Naive thymus-derived CD4-positive, alpha-beta T cell (primary cell): Measurements from ENCODE around the gene GCLC. TPM values are rescaled to one million over a fixed set of nuclear protein-coding genes. Genes with fewer than 3 reads are reported as not detected.

Experiments
- ATAC-seq: fragments of 150-1000 bp; cut with Tn5 transposase; 2 replicates; pipeline ENCODE4 v1.10.0; 2021; ENCODE audit warnings: mild to moderate bottlenecking, moderate library complexity
- CTCF ChIA-PET: fragments of 350-600 bp; sonication (Branson Sonifier 250); formaldehyde crosslinking; loops from one replicate; lab custom pipeline; 2021; ENCODE audit warnings: antibody characterized with exemption; lab: Charles Lee
- POLR2A ChIA-PET: fragments of 350-600 bp; sonication (Branson Sonifier 250); formaldehyde crosslinking; loops from one replicate; lab custom pipeline; 2021; ENCODE audit warnings: antibody characterized with exemption, inconsistent platforms; lab: Charles Lee
- DNase-seq, 9 donors: peaks; one replicate each; pipeline versions ENCODE4 v3.0.0 to v3.0.0-alpha.2; 2020 to 2022; ENCODE audit warnings: mixed read lengths in 1 of 9
- H3K27ac ChIP-seq: one replicate; pipeline ENCODE4 v1.7.0; 2013; ENCODE audit warnings: mild to moderate bottlenecking, low read depth, low read length, moderate library complexity
- H3K27me3 ChIP-seq, 2 donors: one replicate each; pipeline ENCODE4 v1.7.0; 2013; ENCODE audit warnings: low read length in 2 of 2, mild to moderate bottlenecking in 2 of 2, moderate library complexity in 2 of 2; ENCODE audit not compliant: control insufficient read depth in 2 of 2, insufficient read depth in 2 of 2
- H3K36me3 ChIP-seq, 3 experiments: 1 replicate in 2 of 3; 2 replicates in 1 of 3; pipeline ENCODE4 v1.7.0; 2013; ENCODE audit warnings: low read length in 3 of 3, mild to moderate bottlenecking in 3 of 3, moderate library complexity in 1 of 3; ENCODE audit not compliant: insufficient read depth in 3 of 3, control insufficient read depth in 2 of 3
- H3K4me1 ChIP-seq, 2 donors: one replicate each; pipeline ENCODE4 v1.7.0; 2013; ENCODE audit warnings: low read length in 2 of 2, mild to moderate bottlenecking in 2 of 2, moderate library complexity in 1 of 2; ENCODE audit not compliant: control insufficient read depth in 2 of 2, insufficient read depth in 2 of 2
- H3K4me3 ChIP-seq: 2 replicates; pipeline ENCODE4 v1.7.0; 2013; ENCODE audit warnings: mild to moderate bottlenecking, low read length
- H3K9me3 ChIP-seq, 3 experiments: 1 replicate in 2 of 3; 2 replicates in 1 of 3; pipeline ENCODE4 v1.7.0; 2013; ENCODE audit warnings: low read length in 3 of 3; ENCODE audit not compliant: control insufficient read depth in 2 of 3
- H3K27ac Mint-ChIP-seq, 9 donors: one replicate each; pipeline ENCODE4 v1.8.0; 2020 to 2022; ENCODE audit warnings: mixed read lengths in 9 of 9, mild to moderate bottlenecking in 8 of 9, moderate library complexity in 5 of 9, inconsistent platforms in 2 of 9
- H3K27me3 Mint-ChIP-seq, 5 donors: one replicate each; pipeline ENCODE4 v1.8.0; 2021 to 2022; ENCODE audit warnings: mixed read lengths in 5 of 5, mild to moderate bottlenecking in 1 of 5
- H3K36me3 Mint-ChIP-seq, 5 donors: one replicate each; pipeline ENCODE4 v1.8.0; 2020 to 2022; ENCODE audit warnings: mixed read lengths in 5 of 5, mild to moderate bottlenecking in 3 of 5, inconsistent platforms in 1 of 5
- H3K4me1 Mint-ChIP-seq, 7 donors: one replicate each; pipeline ENCODE4 v1.8.0; 2020 to 2022; ENCODE audit warnings: mixed read lengths in 7 of 7, mild to moderate bottlenecking in 3 of 7, inconsistent platforms in 1 of 7
- H3K4me3 Mint-ChIP-seq, 10 donors: one replicate each; pipeline ENCODE4 v1.8.0; 2020 to 2022; ENCODE audit warnings: mild to moderate bottlenecking in 10 of 10, mixed read lengths in 10 of 10, moderate library complexity in 6 of 10, inconsistent platforms in 2 of 10
- H3K9me3 Mint-ChIP-seq, 11 donors: one replicate each; pipeline ENCODE4 v1.8.0; 2020 to 2022; ENCODE audit warnings: mixed read lengths in 11 of 11, mild to moderate bottlenecking in 4 of 11, inconsistent platforms in 1 of 11, moderate library complexity in 1 of 11
- intact Hi-C, 2 donors: fragments of 100-400 bp; cut with micrococcal nuclease; formaldehyde crosslinking; loops; one replicate each; pipeline ENCODE4 v1.15.1; 2023
- polyA plus RNA-seq, 2 donors: library from polyadenylated mRNA; unstranded; fragments of 300-500 nt; fragmentation: Illumina TruSeq; gene quantifications; one replicate each; pipeline ENCODE4 v1.2.3, GENCODE V29; 2021
- total RNA-seq, 6 experiments: library from RNA in 5 of 6; stranded (reverse) in 5 of 6; gene quantifications; 1 replicate in 5 of 6; 2 replicates in 1 of 6; pipeline ENCODE4 v1.2.3 and lab custom pipeline; 2021 to 2026

Gene GCLC
- total and polyA plus RNA-seq, 7 experiments from 2014 or later = 8.3 to 37.5 (median 27.5) TPM

- ATAC-seq = no peak
- Mint-ChIP-seq H3K36me3 (peaks cover 0 to 17% (median 0%) of the 10 kb centered on the region in 5 donors), H3K4me1 (peaks cover 23 to 40% (median 31%) of the 10 kb centered on the region in 7 donors), H3K9me3 (no peaks in the 10 kb centered on the region), H3K27me3 (no peaks in the 10 kb centered on the region), H3K4me3 (no peak overlapping the region), H3K27ac (no peak overlapping the region)
- Histone ChIP-seq H3K27ac (no peak overlapping the region), H3K4me1 (no peaks in the 10 kb centered on the region), H3K36me3 (no peaks in the 10 kb centered on the region), H3K9me3 (no peaks in the 10 kb centered on the region), H3K27me3 (no peaks in the 10 kb centered on the region), H3K4me3 (no peak overlapping the region)
- CTCF ChIA-PET = no interaction called here
- DNase-seq = no peak
- intact Hi-C loops = no loop called here
- POLR2A ChIA-PET = interaction anchor here (0.5 to 0.7 kb wide), 2 partner anchors 23 to 297 kb away, joined by 3 read pairs; no protein-coding TSS in a partner anchor
Observed at GRCh38 chr6:53530780-53531386, 14.0 kb downstream of the GCLC start.

GRCh38 chr6:53530346-53530745 is 14.6 kb downstream of the GCLC start:
- Mint-ChIP-seq H3K4me3 (no peak overlapping the region), H3K27ac (no peak overlapping the region), H3K36me3 (peaks cover 0 to 13% (median 0%) of the 10 kb centered on the region in 5 donors), H3K9me3 (no peaks in the 10 kb centered on the region), H3K27me3 (no peaks in the 10 kb centered on the region), H3K4me1 (peaks cover 22 to 38% (median 32%) of the 10 kb centered on the region in 7 donors)
- Histone ChIP-seq H3K4me3 (no peak overlapping the region), H3K4me1 (no peaks in the 10 kb centered on the region), H3K27ac (no peak overlapping the region), H3K36me3 (no peaks in the 10 kb centered on the region), H3K27me3 (no peaks in the 10 kb centered on the region), H3K9me3 (no peaks in the 10 kb centered on the region)
- POLR2A ChIA-PET = no interaction called here
- CTCF ChIA-PET = no interaction called here
- intact Hi-C loops = no loop called here
- no peak for DNase-seq
- no peak for ATAC-seq

- Histone ChIP-seq H3K36me3 (no peaks in the 10 kb centered on the region), H3K4me3 (no peak overlapping the region), H3K9me3 (no peaks in the 10 kb centered on the region), H3K4me1 (no peaks in the 10 kb centered on the region), H3K27me3 (no peaks in the 10 kb centered on the region), H3K27ac (no peak overlapping the region)
- Mint-ChIP-seq H3K36me3 (peaks cover 0 to 11% (median 0%) of the 10 kb centered on the region in 5 donors), H3K27ac (peak overlapping the region in 1 of 9 donors; percentile 34), H3K9me3 (peaks cover 0 to under 1% (median 0%) of the 10 kb centered on the region in 11 donors), H3K4me1 (peaks cover 22 to 37% (median 35%) of the 10 kb centered on the region in 7 donors), H3K4me3 (no peak overlapping the region), H3K27me3 (no peaks in the 10 kb centered on the region)
- no peak for ATAC-seq
- ChIA-PET POLR2A (no interaction called here), CTCF (no interaction called here)
- no peak for DNase-seq
- intact Hi-C loops = no loop called here
Observed at GRCh38 chr6:53529324-53530036, 15.4 kb downstream of the GCLC start.

- ChIA-PET CTCF (no interaction called here), POLR2A (no interaction called here)
- Histone ChIP-seq H3K4me1 (no peaks in the 10 kb centered on the region), H3K4me3 (no peak overlapping the region), H3K27me3 (no peaks in the 10 kb centered on the region), H3K9me3 (no peaks in the 10 kb centered on the region), H3K36me3 (no peaks in the 10 kb centered on the region), H3K27ac (no peak overlapping the region)
- intact Hi-C loops = no loop called here
- H3K4me3 Mint-ChIP-seq = no peak overlapping the region
- no peak overlapping the region for H3K27ac Mint-ChIP-seq
- no peaks in the 10 kb centered on the region for H3K27me3 Mint-ChIP-seq
- DNase-seq (no peak), ATAC-seq (no peak)
- H3K36me3 Mint-ChIP-seq = peaks cover 0 to 7% (median 0%) of the 10 kb centered on the region in 5 donors
- H3K4me1 Mint-ChIP-seq = peaks cover 19 to 30% (median 28%) of the 10 kb centered on the region in 7 donors
- peaks cover 0 to 2% (median 0%) of the 10 kb centered on the region in 11 donors for H3K9me3 Mint-ChIP-seq
Observed at GRCh38 chr6:53528107-53528506, 16.8 kb downstream of the GCLC start.

- peaks cover 17 to 29% (median 21%) of the 10 kb centered on the region in 7 donors for H3K4me1 Mint-ChIP-seq
- ChIA-PET CTCF (no interaction called here), POLR2A (no interaction called here)
Observed at GRCh38 chr6:53527249-53527765, 17.6 kb downstream of the GCLC start.

GRCh38 chr6:53526000-53526399 is 18.9 kb downstream of the GCLC start:
- H3K27me3 Mint-ChIP-seq = no peaks in the 10 kb centered on the region
- intact Hi-C loops = no loop called here
- CTCF ChIA-PET = no interaction called here
- H3K27ac ChIP-seq = no peak overlapping the region
- H3K4me3 ChIP-seq = no peak overlapping the region
- DNase-seq (no peak), ATAC-seq (no peak)
- POLR2A ChIA-PET = interaction anchor here (0.6 kb wide), 1 partner anchor 668 kb away, joined by 3 read pairs; no protein-coding TSS in a partner anchor
- peaks cover 5 to 16% (median 10%) of the 10 kb centered on the region in 7 donors for H3K4me1 Mint-ChIP-seq
- H3K27ac Mint-ChIP-seq = no peak overlapping the region
- no peaks in the 10 kb centered on the region for H3K4me1 ChIP-seq
- H3K27me3 ChIP-seq = no peaks in the 10 kb centered on the region
- no peaks in the 10 kb centered on the region for H3K36me3 ChIP-seq
- H3K36me3 Mint-ChIP-seq = peaks cover 0 to 6% (median 0%) of the 10 kb centered on the region in 5 donors
- no peaks in the 10 kb centered on the region for H3K9me3 ChIP-seq
- no peak overlapping the region for H3K4me3 Mint-ChIP-seq
- H3K9me3 Mint-ChIP-seq = peaks cover 0 to 2% (median 0%) of the 10 kb centered on the region in 11 donors

More at GRCh38 chr6:53527249-53527765, 17.6 kb downstream of the GCLC start:
- Mint-ChIP-seq H3K27ac (peak overlapping the region in 1 of 9 donors; percentile 52), H3K36me3 (peaks cover 0 to 10% (median 0%) of the 10 kb centered on the region in 5 donors), H3K4me3 (no peak overlapping the region), H3K9me3 (peaks cover 0 to 2% (median 0%) of the 10 kb centered on the region in 11 donors), H3K27me3 (no peaks in the 10 kb centered on the region)
- DNase-seq (no peak), ATAC-seq (no peak)
- Histone ChIP-seq H3K27me3 (no peaks in the 10 kb centered on the region), H3K36me3 (no peaks in the 10 kb centered on the region), H3K9me3 (no peaks in the 10 kb centered on the region), H3K4me3 (no peak overlapping the region), H3K27ac (no peak overlapping the region), H3K4me1 (no peaks in the 10 kb centered on the region)
- intact Hi-C loops = no loop called here
